HG03432 (cell line): ENCODE data around the gene FCSK.
"Not testable (repeated sequence)": the region's sequence is repeated elsewhere in the genome, so short reads cannot be mapped to it uniquely, and the experiment has no call there.

Source experiments
- ATAC-seq: cut with Tn5 transposase; IDR thresholded peaks from one replicate; pipeline ENCODE4 v1.9.1; 2021; ENCODE audit warnings: mild to moderate bottlenecking, moderate library complexity; ENCODE audit not compliant: unreplicated experiment

The FCSK gene

GRCh38 chr16:70430667-70431536 is 23.5 kb upstream of the FCSK start:
- ATAC-seq, result peak; percentile 57

GRCh38 chr16:70432356-70432722 is 22.1 kb upstream of the FCSK start:
- no peak for ATAC-seq

- no peak for ATAC-seq
Observed at GRCh38 chr16:70432723-70433457, 21.5 kb upstream of the FCSK start.

- ATAC-seq, result no peak
Observed at GRCh38 chr16:70433458-70434103, 20.8 kb upstream of the FCSK start.

GRCh38 chr16:70434484-70435260 is 19.7 kb upstream of the FCSK start:
- no peak for ATAC-seq

GRCh38 chr16:70437017-70437581 is 17.3 kb upstream of the FCSK start:
- no peak for ATAC-seq

- no peak for ATAC-seq
Observed at GRCh38 chr16:70437582-70438557, 16.5 kb upstream of the FCSK start.

GRCh38 chr16:70438585-70438968 is 15.8 kb upstream of the FCSK start:
- no peak for ATAC-seq

GRCh38 chr16:70438969-70439862 is 15.2 kb upstream of the FCSK start, which contains the start of gene ST3GAL2:
TSS of gene ST3GAL2 (minus strand) at chr16:70439100. CDS start at chr16:70398530, 40,570 bp downstream.
- peak; percentile 84 for ATAC-seq

- no peak for ATAC-seq
Observed at GRCh38 chr16:70440009-70440692, 14.2 kb upstream of the FCSK start.

- ATAC-seq, result no peak
Observed at GRCh38 chr16:70441406-70441990, 12.9 kb upstream of the FCSK start.

- no peak for ATAC-seq
Observed at GRCh38 chr16:70442344-70442743, 12.1 kb upstream of the FCSK start.

GRCh38 chr16:70444249-70445063 is 9.9 kb upstream of the FCSK start:
- ATAC-seq, result no peak

- no peak for ATAC-seq
Observed at GRCh38 chr16:70448075-70448474, 6.3 kb upstream of the FCSK start.

- ATAC-seq, result not testable (repeated sequence)
Observed at GRCh38 chr16:70450142-70451003, 4.0 kb upstream of the FCSK start.

GRCh38 chr16:70451004-70451340 is 3.4 kb upstream of the FCSK start:
- ATAC-seq, result not testable (repeated sequence)
